ENCODE measurements around the gene ST3GAL3. TPM values are rescaled to one million over a fixed set of nuclear protein-coding genes. Genes with fewer than 3 reads are reported as not detected.

Gene ST3GAL3
- total and polyA plus RNA-seq, 8 donors: 1.6 to 68.3 (median 6.7) TPM

DNA sequence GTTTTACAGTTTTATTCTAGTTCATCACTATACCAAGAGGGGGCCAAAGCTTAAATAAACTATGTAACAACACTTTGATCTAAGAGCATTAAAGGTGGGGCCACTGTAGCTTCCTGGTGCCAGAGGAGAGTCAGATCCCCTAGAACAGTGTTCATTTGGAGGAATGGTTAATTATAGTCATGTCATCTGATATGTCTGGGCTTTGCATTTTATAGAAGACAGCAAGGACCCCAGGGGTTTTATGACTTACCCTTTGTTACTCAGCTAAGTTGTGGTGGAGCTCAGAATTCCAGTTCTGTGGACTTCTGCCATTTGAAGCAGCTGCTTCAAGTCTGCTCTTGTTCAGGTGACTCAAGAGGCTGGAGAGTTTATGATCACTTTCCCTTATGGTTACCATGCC lies 40.7 kb upstream of the ST3GAL3 start:
- intact Hi-C loops (cut with DNase I; ENCODE audit: low total_unique reads): no loop called here
- no peaks in the 10 kb centered on the region for H3K27me3 ChIP-seq
- no peak overlapping the region for H3K27ac ChIP-seq
- TF ChIP-seq POLR2AphosphoS5 (IDR thresholded peaks at IDR 0.05): no peak
- TF ChIP-seq, protein P1, sequence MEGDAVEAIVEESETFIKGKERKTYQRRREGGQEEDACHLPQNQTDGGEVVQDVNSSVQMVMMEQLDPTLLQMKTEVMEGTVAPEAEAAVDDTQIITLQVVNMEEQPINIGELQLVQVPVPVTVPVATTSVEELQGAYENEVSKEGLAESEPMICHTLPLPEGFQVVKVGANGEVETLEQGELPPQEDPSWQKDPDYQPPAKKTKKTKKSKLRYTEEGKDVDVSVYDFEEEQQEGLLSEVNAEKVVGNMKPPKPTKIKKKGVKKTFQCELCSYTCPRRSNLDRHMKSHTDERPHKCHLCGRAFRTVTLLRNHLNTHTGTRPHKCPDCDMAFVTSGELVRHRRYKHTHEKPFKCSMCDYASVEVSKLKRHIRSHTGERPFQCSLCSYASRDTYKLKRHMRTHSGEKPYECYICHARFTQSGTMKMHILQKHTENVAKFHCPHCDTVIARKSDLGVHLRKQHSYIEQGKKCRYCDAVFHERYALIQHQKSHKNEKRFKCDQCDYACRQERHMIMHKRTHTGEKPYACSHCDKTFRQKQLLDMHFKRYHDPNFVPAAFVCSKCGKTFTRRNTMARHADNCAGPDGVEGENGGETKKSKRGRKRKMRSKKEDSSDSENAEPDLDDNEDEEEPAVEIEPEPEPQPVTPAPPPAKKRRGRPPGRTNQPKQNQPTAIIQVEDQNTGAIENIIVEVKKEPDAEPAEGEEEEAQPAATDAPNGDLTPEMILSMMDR (IDR thresholded peaks at IDR 0.05): no peak
- TF ChIP-seq POLR2A (IDR thresholded peaks at IDR 0.05): no peak
- no peak for TF ChIP-seq EP300 (IDR thresholded peaks at IDR 0.05)
- H3K36me3 ChIP-seq: peaks cover 93 to 100% (median 100%) of the 10 kb centered on the region in 4 donors
- H3K9me3 ChIP-seq: no peaks in the 10 kb centered on the region
- DNase-seq: no peak
- no peaks in the 10 kb centered on the region for H3K4me1 ChIP-seq
- no peak overlapping the region for H3K4me3 ChIP-seq

DNA sequence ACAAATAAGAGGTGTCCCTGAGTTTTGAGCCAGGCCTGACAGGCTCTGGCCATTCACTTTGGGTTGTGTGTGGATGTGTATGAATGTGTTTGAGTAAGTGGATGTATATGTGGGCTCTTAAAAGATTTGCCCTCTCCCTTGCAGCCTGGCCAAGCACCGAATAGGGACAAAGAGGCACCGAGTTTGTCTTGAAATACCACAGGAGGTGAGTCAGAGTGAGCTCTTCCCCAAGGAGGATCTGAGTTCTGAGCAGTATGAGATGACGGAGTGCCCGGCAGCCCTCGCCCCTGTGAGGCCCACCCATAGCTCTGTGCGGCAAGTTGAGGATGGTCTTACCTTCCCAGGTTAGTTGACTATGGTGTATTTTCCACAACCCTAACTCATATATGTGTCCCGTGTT lies 38.4 kb upstream of the ST3GAL3 start:
- intact Hi-C loops (cut with DNase I; ENCODE audit: low total_unique reads): no loop called here
- H3K4me3 ChIP-seq: no peak overlapping the region
- H3K9me3 ChIP-seq: no peaks in the 10 kb centered on the region
- H3K36me3 ChIP-seq: peaks cover 88 to 100% (median 100%) of the 10 kb centered on the region in 4 donors
- no peak overlapping the region for H3K27ac ChIP-seq
- no peaks in the 10 kb centered on the region for H3K27me3 ChIP-seq
- no peaks in the 10 kb centered on the region for H3K4me1 ChIP-seq
- no peak for DNase-seq
- 85 to 97% (median 92%) methylated on average over 7 of the region's 7 CpGs for WGBS, 5 donors
- TF ChIP-seq POLR2A (IDR thresholded peaks at IDR 0.05) (no peak), POLR2AphosphoS5 (IDR thresholded peaks at IDR 0.05) (no peak), EP300 (IDR thresholded peaks at IDR 0.05) (no peak)
- TF ChIP-seq, protein P1 (IDR thresholded peaks at IDR 0.05): no peak

DNA sequence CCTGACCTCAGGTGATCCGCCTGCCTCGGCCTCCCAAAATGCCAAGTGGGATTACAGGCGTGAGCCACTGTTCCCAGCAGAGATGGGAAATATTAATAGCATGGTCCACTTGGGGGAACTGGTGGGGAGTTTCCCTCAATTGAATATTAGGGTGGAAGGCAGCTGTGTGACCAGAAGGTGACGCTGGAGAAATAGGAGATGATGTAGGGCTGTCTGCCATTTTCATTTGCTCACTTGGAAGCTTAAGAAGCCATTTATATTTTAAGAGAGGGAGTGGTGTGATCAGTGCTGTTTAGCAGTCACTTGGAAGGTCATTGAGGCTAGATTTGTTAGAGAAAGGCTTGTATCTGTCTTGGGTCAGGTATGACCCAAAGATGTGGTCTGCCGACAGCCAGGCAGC lies 37.5 kb upstream of the ST3GAL3 start:
- 92 to 96% (median 96%) methylated on average over 5 of the region's 5 CpGs for WGBS, 5 donors

DNA sequence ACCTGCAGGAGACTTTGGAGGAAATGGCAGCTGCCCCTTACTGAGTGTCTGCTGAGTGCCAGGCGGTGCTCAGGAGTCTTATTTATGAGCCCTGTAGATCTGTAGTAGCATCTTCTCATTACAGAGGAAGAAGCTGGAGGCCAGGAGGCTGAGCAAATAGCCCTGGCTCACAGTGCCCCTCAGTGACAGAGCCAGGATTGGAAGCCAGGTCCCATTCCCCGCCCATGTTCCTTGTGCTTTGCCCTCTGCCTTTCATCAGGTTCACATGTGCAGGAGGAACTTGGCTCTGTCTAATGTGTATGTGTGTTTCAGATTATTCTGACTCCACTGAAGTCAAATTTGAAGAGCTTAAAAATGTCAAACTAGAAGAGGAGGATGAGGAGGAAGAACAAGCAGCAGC lies 36.1 kb upstream of the ST3GAL3 start:
- H3K27ac ChIP-seq: no peak overlapping the region
- WGBS, 5 donors: 89 to 93% (median 91%) methylated on average over 2 of the region's 2 CpGs
- H3K36me3 ChIP-seq: peaks cover 84 to 100% (median 100%) of the 10 kb centered on the region in 4 donors
- H3K4me3 ChIP-seq: no peak overlapping the region
- intact Hi-C loops (cut with DNase I; ENCODE audit: low total_unique reads): no loop called here
- TF ChIP-seq, protein P1 (IDR thresholded peaks at IDR 0.05): no peak
- no peak for TF ChIP-seq POLR2A (IDR thresholded peaks at IDR 0.05)
- no peak for TF ChIP-seq POLR2AphosphoS5 (IDR thresholded peaks at IDR 0.05)
- TF ChIP-seq EP300 (IDR thresholded peaks at IDR 0.05): no peak
- H3K9me3 ChIP-seq: no peaks in the 10 kb centered on the region
- no peaks in the 10 kb centered on the region for H3K4me1 ChIP-seq
- no peak for DNase-seq
- no peaks in the 10 kb centered on the region for H3K27me3 ChIP-seq

More for the DNA sequence above, 37.5 kb upstream of the ST3GAL3 start:
- peaks cover 84 to 100% (median 100%) of the 10 kb centered on the region in 4 donors for H3K36me3 ChIP-seq
- no peak overlapping the region for H3K27ac ChIP-seq
- no peak overlapping the region for H3K4me3 ChIP-seq
- TF ChIP-seq POLR2AphosphoS5 (IDR thresholded peaks at IDR 0.05): no peak
- H3K4me1 ChIP-seq: no peaks in the 10 kb centered on the region
- intact Hi-C loops (cut with DNase I; ENCODE audit: low total_unique reads): no loop called here
- no peak for DNase-seq
- no peaks in the 10 kb centered on the region for H3K27me3 ChIP-seq
- no peaks in the 10 kb centered on the region for H3K9me3 ChIP-seq

DNA sequence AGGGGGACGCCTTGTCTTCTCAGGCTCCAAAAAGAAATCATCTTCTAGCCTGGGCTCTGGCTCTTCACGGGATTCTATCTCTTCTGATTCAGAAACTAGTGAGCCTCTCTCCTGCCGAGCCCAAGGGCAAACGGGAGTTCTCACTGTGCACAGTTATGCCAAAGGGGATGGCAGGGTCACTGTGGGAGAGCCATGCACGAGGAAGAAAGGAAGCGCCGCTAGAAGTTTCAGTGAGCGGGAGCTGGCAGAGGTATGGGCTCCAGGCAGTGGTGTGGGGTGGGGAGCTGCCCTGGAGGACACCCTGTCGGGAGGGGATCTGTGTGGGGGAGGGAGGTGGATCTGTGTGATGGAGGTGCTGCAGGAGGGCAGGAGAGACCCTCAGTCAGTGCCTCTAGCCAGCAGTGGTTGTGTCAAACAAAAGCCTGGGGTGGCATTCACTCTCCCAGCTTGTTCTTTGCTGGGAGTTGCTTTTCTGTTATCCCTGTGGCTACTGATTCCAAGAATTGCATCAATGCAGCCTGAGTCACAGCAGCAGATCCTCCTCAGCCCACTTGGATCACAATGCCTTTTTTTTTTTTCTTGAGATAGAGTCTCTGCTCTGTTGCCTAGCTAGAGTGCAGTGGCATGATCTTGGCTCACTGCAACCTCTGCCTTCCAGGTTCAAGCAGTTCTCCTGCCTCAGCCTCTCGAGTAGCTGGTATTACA lies 35.6 kb upstream of the ST3GAL3 start:
- H3K4me3 ChIP-seq: no peak overlapping the region
- H3K27ac ChIP-seq: no peak overlapping the region
- DNase-seq: no peak
- 84 to 94% (median 92%) methylated on average over 10 of the region's 10 CpGs for WGBS, 5 donors
- peaks cover 80 to 100% (median 100%) of the 10 kb centered on the region in 4 donors for H3K36me3 ChIP-seq
- H3K4me1 ChIP-seq: no peaks in the 10 kb centered on the region
- TF ChIP-seq POLR2A (IDR thresholded peaks at IDR 0.05) (no peak), POLR2AphosphoS5 (IDR thresholded peaks at IDR 0.05) (no peak), EP300 (IDR thresholded peaks at IDR 0.05) (no peak)
- TF ChIP-seq, protein P1 (IDR thresholded peaks at IDR 0.05): no peak
- no peaks in the 10 kb centered on the region for H3K9me3 ChIP-seq
- H3K27me3 ChIP-seq: no peaks in the 10 kb centered on the region
- intact Hi-C loops (cut with DNase I; ENCODE audit: low total_unique reads): no loop called here
